ENCODE data around the gene MAP7D2.

- TF ChIP-seq CTCF (IDR thresholded peaks at IDR 0.05) = peak; percentile 51 to 70 (median 61)
- TF ChIP-seq POLR2A (IDR thresholded peaks at IDR 0.05) = no peak
- no peak for TF ChIP-seq POLR2AphosphoS5 (IDR thresholded peaks at IDR 0.05)
Measured at GRCh38 chrX:19990556-19991349, 126.0 kb downstream of the MAP7D2 start, which contains the start of gene BCLAF3.

Data from breast epithelium (tissue), 3 donors.